Measurements from ENCODE around the gene RASSF7. TPM values are rescaled to one million over a fixed set of nuclear protein-coding genes. Genes with fewer than 3 reads are reported as not detected.

The RASSF7 gene
- polyA plus RNA-seq, 2 of the 4 experiments (the other 2 are of a cell fraction) = 18.4 to 30.7 TPM

DNA sequence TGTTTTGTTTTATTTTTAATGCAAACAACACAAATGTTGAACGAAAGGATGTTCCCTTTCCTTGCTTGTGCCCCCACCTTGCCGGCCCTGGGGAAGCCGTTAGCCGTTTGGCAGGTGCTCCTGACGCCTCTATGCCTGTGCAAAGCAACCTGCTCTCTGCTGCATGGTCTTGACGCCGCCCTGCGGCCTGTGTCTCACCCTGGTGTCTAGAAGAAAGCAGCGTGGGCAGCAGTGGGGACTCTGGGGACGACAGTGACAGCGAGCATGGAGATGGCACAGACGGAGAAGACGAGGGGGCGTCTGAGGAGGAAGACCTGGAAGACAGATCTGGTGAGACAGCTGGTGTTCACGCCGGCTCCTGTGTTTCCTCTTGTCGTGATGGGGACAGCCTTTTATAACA is 21.0 kb downstream of the RASSF7 start:
- Histone ChIP-seq H3K27ac (no peak overlapping the region), H3K4me1 (peaks cover 20% of the 10 kb centered on the region), H3K4me3 (no peak overlapping the region), H3K4me2 (no peak overlapping the region), H3K9me3 (no peaks in the 10 kb centered on the region)
- TF ChIP-seq POLR2A (IDR thresholded peaks at IDR 0.05; ENCODE audit: low read length) = no peak
- no peak for TF ChIP-seq HEYL (CRISPR knock-in tag; IDR thresholded peaks at IDR 0.05)
- TF ChIP-seq, protein P1, sequence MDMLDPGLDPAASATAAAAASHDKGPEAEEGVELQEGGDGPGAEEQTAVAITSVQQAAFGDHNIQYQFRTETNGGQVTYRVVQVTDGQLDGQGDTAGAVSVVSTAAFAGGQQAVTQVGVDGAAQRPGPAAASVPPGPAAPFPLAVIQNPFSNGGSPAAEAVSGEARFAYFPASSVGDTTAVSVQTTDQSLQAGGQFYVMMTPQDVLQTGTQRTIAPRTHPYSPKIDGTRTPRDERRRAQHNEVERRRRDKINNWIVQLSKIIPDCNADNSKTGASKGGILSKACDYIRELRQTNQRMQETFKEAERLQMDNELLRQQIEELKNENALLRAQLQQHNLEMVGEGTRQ (IDR thresholded peaks at IDR 0.05) = no peak
- TF ChIP-seq PBX3 (IDR thresholded peaks at IDR 0.05) = no peak
- TF ChIP-seq ZFP36 (IDR thresholded peaks at IDR 0.05; ENCODE audit: borderline replicate concordance, partially characterized antibody) = no peak
- no peak for TF ChIP-seq NR3C1 (IDR thresholded peaks at IDR 0.05)
- no peak for TF ChIP-seq HOXA7 (CRISPR knock-in tag; IDR thresholded peaks at IDR 0.05)
- no peak for TF ChIP-seq REST (IDR thresholded peaks at IDR 0.05)
- no peak for TF ChIP-seq JUNB (IDR thresholded peaks at IDR 0.05)
- TF ChIP-seq, protein P2, sequence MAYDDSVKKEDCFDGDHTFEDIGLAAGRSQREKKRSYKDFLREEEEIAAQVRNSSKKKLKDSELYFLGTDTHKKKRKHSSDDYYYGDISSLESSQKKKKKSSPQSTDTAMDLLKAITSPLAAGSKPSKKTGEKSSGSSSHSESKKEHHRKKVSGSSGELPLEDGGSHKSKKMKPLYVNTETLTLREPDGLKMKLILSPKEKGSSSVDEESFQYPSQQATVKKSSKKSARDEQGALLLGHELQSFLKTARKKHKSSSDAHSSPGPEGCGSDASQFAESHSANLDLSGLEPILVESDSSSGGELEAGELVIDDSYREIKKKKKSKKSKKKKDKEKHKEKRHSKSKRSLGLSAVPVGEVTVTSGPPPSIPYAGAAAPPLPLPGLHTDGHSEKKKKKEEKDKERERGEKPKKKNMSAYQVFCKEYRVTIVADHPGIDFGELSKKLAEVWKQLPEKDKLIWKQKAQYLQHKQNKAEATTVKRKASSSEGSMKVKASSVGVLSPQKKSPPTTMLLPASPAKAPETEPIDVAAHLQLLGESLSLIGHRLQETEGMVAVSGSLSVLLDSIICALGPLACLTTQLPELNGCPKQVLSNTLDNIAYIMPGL (CRISPR knock-in tag; IDR thresholded peaks at IDR 0.05; ENCODE audit: borderline replicate concordance) = no peak
- no peak for TF ChIP-seq MYC (IDR thresholded peaks at IDR 0.05; ENCODE audit: borderline replicate concordance, low read length)
- TF ChIP-seq ZSCAN20 (CRISPR knock-in tag; IDR thresholded peaks at IDR 0.05) = no peak
- no peak for TF ChIP-seq SREBF2 (IDR thresholded peaks at IDR 0.05)
- TF ChIP-seq GATA3 (IDR thresholded peaks at IDR 0.05; ENCODE audit: borderline replicate concordance) = no peak
- TF ChIP-seq FOXS1 (CRISPR knock-in tag; IDR thresholded peaks at IDR 0.05) = no peak
- no peak for TF ChIP-seq BCL3 (IDR thresholded peaks at IDR 0.05)
- no peak for TF ChIP-seq POLR2AphosphoS2 (conservative IDR thresholded peaks at IDR 0.05; ENCODE audit: low read length)
- TF ChIP-seq ZC3H11A (IDR thresholded peaks at IDR 0.05) = no peak
- no peak for TF ChIP-seq ZNF302 (CRISPR knock-in tag; IDR thresholded peaks at IDR 0.05)
- no peak for TF ChIP-seq PHF8 (IDR thresholded peaks at IDR 0.05; ENCODE audit: borderline replicate concordance, low read depth)
- ATAC-seq (no peak), FAIRE-seq (no peak), DNase-seq (ENCODE audit: low read depth in 1 of 2, low spot score in 1 of 2) (no peak)
- WGBS (ENCODE audit: missing lambda C conversion rate) = 95% methylated on average over 17 of the region's 17 CpGs
- CTCF ChIA-PET = interaction anchor here (1.1 kb wide), 1 partner anchor 20 kb away, joined by 3 read pairs; no protein-coding TSS in a partner anchor
- POLR2A ChIA-PET = no interaction called here
